ENCODE results near the gene TBK1. TPM values are rescaled to one million over a fixed set of nuclear protein-coding genes. Genes with fewer than 3 reads are reported as not detected.

TBK1 gene
- total RNA-seq, 4 donors from 2014 or later = 22.6 to 38.4 (median 32.1) TPM

DNA sequence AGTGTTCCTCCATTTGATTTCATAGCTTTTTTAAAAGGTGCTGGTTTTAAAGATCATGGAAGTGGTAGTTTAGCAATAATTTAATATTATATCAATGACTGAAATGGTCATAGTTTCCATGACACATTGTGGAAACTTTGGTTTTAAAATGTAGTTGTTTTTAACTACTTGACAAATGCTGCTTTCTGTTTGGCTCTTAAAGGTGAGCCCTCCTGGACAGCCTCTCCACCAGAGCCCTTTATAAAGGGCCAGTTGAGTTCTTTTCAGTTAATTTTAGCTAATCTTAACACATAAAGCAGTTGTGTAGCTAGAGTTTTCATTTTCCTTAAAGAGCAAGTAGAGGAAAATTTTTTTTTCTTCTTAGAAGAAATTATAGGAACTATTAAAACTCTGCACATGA, 33.7 kb upstream of the TBK1 start:
- Histone ChIP-seq H3K9me3 (no peaks in the 10 kb centered on the region), H3K4me1 (no peaks in the 10 kb centered on the region), H3K27me3 (no peaks in the 10 kb centered on the region), H3K36me3 (peaks cover 3 to 100% of the 10 kb centered on the region in 2 donors), H3K4me3 (no peak overlapping the region), H3K27ac (no peak overlapping the region)
- ATAC-seq = no peak
- TF ChIP-seq EP300 (IDR thresholded peaks at IDR 0.05) = no peak
- TF ChIP-seq POLR2A (IDR thresholded peaks at IDR 0.05) = no peak
- TF ChIP-seq POLR2AphosphoS5 (IDR thresholded peaks at IDR 0.05) = no peak
- TF ChIP-seq, protein P1, sequence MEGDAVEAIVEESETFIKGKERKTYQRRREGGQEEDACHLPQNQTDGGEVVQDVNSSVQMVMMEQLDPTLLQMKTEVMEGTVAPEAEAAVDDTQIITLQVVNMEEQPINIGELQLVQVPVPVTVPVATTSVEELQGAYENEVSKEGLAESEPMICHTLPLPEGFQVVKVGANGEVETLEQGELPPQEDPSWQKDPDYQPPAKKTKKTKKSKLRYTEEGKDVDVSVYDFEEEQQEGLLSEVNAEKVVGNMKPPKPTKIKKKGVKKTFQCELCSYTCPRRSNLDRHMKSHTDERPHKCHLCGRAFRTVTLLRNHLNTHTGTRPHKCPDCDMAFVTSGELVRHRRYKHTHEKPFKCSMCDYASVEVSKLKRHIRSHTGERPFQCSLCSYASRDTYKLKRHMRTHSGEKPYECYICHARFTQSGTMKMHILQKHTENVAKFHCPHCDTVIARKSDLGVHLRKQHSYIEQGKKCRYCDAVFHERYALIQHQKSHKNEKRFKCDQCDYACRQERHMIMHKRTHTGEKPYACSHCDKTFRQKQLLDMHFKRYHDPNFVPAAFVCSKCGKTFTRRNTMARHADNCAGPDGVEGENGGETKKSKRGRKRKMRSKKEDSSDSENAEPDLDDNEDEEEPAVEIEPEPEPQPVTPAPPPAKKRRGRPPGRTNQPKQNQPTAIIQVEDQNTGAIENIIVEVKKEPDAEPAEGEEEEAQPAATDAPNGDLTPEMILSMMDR (IDR thresholded peaks at IDR 0.05) = no peak

DNA sequence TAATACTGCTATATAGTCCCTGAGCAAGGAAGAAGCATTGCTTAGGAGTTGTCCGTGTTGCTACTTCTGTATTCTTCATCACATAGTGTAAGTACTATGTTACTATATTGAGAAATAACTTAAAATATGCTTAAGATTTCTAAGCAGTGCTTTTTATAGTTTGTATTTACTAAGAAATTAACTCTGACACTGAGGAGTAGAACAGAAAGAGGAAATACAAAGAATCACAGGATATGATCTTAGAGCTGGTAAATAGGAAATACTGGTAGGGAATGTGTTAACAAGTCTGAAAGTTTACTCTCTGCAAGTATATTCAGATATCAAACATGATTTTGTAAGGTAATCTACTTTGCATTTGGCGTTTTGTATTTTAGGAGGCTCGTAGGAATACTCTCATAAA, 32.2 kb upstream of the TBK1 start:
- Histone ChIP-seq H3K27me3 (no peaks in the 10 kb centered on the region), H3K4me3 (no peak overlapping the region), H3K4me1 (no peaks in the 10 kb centered on the region), H3K9me3 (no peaks in the 10 kb centered on the region), H3K36me3 (peaks cover 3 to 100% of the 10 kb centered on the region in 2 donors), H3K27ac (no peak overlapping the region)
- 73 to 89% methylated on average over 3 of the region's 3 CpGs for WGBS, 2 donors (ENCODE audit: low coverage in 1 of 2)
- TF ChIP-seq, protein P1 (IDR thresholded peaks at IDR 0.05) = no peak
- no peak for TF ChIP-seq EP300 (IDR thresholded peaks at IDR 0.05)
- no peak for TF ChIP-seq POLR2AphosphoS5 (IDR thresholded peaks at IDR 0.05)
- TF ChIP-seq POLR2A (IDR thresholded peaks at IDR 0.05) = no peak
- ATAC-seq = no peak

DNA sequence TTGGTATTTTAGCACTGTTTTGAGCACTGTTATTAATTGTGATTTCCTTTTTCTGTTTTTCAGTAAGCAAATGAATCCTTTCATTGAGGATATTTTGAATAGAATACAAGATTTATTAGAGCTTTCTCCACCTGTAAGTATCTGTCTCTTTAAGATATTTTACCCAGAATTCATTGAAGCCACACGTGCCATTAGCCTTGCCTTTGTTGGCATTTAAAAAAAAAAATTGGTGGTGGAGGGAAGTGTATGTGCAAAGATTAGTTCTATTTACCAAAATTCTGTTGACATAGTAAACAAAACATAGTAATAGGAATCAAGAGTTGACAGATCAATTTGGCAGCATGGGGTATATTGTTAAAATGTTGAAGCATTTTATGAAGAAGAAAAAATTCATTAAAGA, 23.9 kb upstream of the TBK1 start:
- Histone ChIP-seq H3K27me3 (no peaks in the 10 kb centered on the region), H3K4me3 (no peak overlapping the region), H3K27ac (no peak overlapping the region), H3K4me1 (no peaks in the 10 kb centered on the region), H3K9me3 (no peaks in the 10 kb centered on the region), H3K36me3 (peaks cover 2 to 100% of the 10 kb centered on the region in 2 donors)
- TF ChIP-seq POLR2AphosphoS5 (IDR thresholded peaks at IDR 0.05) (no peak), POLR2A (IDR thresholded peaks at IDR 0.05) (no peak), EP300 (IDR thresholded peaks at IDR 0.05) (no peak)
- TF ChIP-seq, protein P1 (IDR thresholded peaks at IDR 0.05) = no peak
- 13 to 33% methylated on average over 1 of the region's 1 CpG for WGBS, 2 donors (ENCODE audit: low coverage in 1 of 2)
- no peak for ATAC-seq

DNA sequence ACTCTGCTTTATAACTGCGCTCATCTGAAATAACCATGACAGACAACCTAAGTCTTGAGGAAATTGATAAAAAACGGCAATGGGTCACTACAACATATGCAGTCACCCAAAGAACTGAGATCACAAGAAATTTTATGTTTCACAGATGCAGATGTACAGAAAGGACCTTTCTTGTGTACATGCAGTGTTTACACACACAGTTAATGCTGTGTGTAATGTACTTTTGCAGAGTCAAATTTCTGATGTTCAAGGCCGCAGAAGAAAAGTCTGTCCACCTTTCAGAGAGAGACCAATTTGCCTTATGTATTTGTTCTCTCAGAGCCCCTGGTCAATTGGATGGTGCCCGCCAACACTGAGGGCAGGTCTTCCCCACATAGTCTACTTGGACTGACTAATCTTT, 23.0 kb upstream of the TBK1 start:
- no peaks in the 10 kb centered on the region for H3K27me3 ChIP-seq
- 88 to 92% methylated on average over 4 of the region's 4 CpGs for WGBS, 2 donors (ENCODE audit: low coverage in 1 of 2)
- no peaks in the 10 kb centered on the region for H3K9me3 ChIP-seq
- H3K4me3 ChIP-seq = no peak overlapping the region
- peaks cover 4 to 100% of the 10 kb centered on the region in 2 donors for H3K36me3 ChIP-seq
- ATAC-seq = no peak
- TF ChIP-seq POLR2A (IDR thresholded peaks at IDR 0.05) = no peak
- TF ChIP-seq, protein P1 (IDR thresholded peaks at IDR 0.05) = no peak
- TF ChIP-seq EP300 (IDR thresholded peaks at IDR 0.05) = no peak
- no peak for TF ChIP-seq POLR2AphosphoS5 (IDR thresholded peaks at IDR 0.05)
- H3K27ac ChIP-seq = no peak overlapping the region
- H3K4me1 ChIP-seq = no peaks in the 10 kb centered on the region

DNA sequence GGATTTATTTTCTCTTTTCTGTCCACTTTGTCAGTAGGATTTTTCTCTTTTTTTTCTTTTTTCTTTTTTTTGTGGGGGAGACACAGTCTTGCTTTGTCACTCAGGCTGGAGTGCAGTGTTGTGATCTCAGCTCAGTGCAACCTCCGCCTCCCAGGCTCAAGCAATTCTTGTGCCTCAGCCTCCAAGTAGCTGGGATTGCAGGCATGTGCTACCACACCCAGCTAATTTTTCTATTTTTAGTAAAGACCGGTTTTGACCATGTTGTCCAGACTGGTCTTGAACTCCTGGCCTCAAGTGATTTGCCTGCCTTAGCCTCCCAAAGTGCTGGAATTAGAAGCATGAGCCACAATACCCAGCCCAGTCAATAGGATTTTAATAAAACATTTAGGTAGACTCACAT, 21.0 kb upstream of the TBK1 start:
- no peaks in the 10 kb centered on the region for H3K9me3 ChIP-seq
- ATAC-seq = no peak
- TF ChIP-seq POLR2AphosphoS5 (IDR thresholded peaks at IDR 0.05) = no peak
- no peak for TF ChIP-seq EP300 (IDR thresholded peaks at IDR 0.05)
- TF ChIP-seq, protein P1 (IDR thresholded peaks at IDR 0.05) = no peak
- no peak for TF ChIP-seq POLR2A (IDR thresholded peaks at IDR 0.05)
- H3K27me3 ChIP-seq = no peaks in the 10 kb centered on the region
- no peaks in the 10 kb centered on the region for H3K4me1 ChIP-seq
- 40 to 63% methylated on average over 1 to 2 of the region's 2 CpGs for WGBS, 2 donors (ENCODE audit: low coverage in 1 of 2)
- no peak overlapping the region for H3K4me3 ChIP-seq
- no peak overlapping the region for H3K27ac ChIP-seq
- H3K36me3 ChIP-seq = peaks cover 5 to 100% of the 10 kb centered on the region in 2 donors
